ENCODE measurements around the gene SLC22A23. TPM values are rescaled to one million over a fixed set of nuclear protein-coding genes. Genes with fewer than 3 reads are reported as not detected.

Gene SLC22A23
- total and polyA plus RNA-seq, 2 experiments from 2014 or later = 6.1 to 38.3 TPM

DNA sequence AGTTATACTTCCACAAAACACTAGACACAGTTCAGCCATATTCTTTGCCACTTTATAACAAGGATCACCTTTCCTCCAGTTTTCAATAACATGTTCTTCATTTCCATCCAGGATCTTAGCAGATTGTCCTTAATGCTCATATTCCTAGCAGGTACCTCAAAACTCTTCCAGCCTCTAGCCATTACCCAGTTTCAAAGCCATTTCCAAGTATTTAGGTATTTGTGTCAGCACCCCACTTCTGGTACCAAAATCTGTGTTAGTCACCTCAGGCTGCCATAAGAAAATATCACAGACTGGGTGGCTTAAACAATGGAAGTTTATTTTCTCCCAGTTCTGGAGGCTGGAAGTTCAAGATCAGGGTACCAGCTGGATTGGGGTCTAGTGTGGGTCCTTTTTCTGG is 23.2 kb upstream of the SLC22A23 start (continued):
- TF ChIP-seq, protein P1, sequence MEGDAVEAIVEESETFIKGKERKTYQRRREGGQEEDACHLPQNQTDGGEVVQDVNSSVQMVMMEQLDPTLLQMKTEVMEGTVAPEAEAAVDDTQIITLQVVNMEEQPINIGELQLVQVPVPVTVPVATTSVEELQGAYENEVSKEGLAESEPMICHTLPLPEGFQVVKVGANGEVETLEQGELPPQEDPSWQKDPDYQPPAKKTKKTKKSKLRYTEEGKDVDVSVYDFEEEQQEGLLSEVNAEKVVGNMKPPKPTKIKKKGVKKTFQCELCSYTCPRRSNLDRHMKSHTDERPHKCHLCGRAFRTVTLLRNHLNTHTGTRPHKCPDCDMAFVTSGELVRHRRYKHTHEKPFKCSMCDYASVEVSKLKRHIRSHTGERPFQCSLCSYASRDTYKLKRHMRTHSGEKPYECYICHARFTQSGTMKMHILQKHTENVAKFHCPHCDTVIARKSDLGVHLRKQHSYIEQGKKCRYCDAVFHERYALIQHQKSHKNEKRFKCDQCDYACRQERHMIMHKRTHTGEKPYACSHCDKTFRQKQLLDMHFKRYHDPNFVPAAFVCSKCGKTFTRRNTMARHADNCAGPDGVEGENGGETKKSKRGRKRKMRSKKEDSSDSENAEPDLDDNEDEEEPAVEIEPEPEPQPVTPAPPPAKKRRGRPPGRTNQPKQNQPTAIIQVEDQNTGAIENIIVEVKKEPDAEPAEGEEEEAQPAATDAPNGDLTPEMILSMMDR (conservative IDR thresholded peaks at IDR 0.05; ENCODE audit: low read depth in 2 of 2) = no peak
- TF ChIP-seq REST (IDR thresholded peaks at IDR 0.05; ENCODE audit: unreplicated experiment) (no peak), JUNB (IDR thresholded peaks at IDR 0.05; ENCODE audit: unreplicated experiment) (no peak), POLR2AphosphoS5 (IDR thresholded peaks at IDR 0.05; ENCODE audit: low read depth) (no peak), EZH2phosphoT487 (IDR thresholded peaks at IDR 0.05; ENCODE audit: unreplicated experiment) (no peak), ZNF114 (CRISPR knock-in tag; IDR thresholded peaks at IDR 0.05) (no peak)

GRCh38 chr6:3473773-3474172 is 16.9 kb upstream of the SLC22A23 start:
- Mint-ChIP-seq H3K27ac (no peak overlapping the region), H3K4me1 (peaks cover 13% of the 10 kb centered on the region), H3K4me3 (no peak overlapping the region), H3K9me3 (no peaks in the 10 kb centered on the region), H3K36me3 (ENCODE audit: low read depth) (no peaks in the 10 kb centered on the region), H3K27me3 (ENCODE audit: insufficient read depth, low read depth, poor library complexity) (peaks cover 7% of the 10 kb centered on the region)
- DNase-seq (ENCODE audit: low spot score) (no peak), ATAC-seq (no peak)
- Histone ChIP-seq H2AFZ (no peak overlapping the region), H4K20me1 (replicated peaks; ENCODE audit: insufficient read depth) (no peaks in the 10 kb centered on the region), H3K4me3 (no peak overlapping the region), H3K4me1 (ENCODE audit: insufficient read depth) (no peaks in the 10 kb centered on the region), H3K79me2 (replicated peaks; ENCODE audit: insufficient read depth) (no peaks in the 10 kb centered on the region), H3F3A (replicated peaks; ENCODE audit: low read depth) (no peaks in the 10 kb centered on the region), H3K9me2 (ENCODE audit: insufficient read depth) (no peaks in the 10 kb centered on the region), H3K4me2 (no peak overlapping the region), H3K27me3 (ENCODE audit: insufficient read depth) (no peaks in the 10 kb centered on the region), H3K36me3 (ENCODE audit: insufficient read depth) (no peaks in the 10 kb centered on the region), H3K27ac (ENCODE audit: low read depth) (no peak overlapping the region)
- no peak for TF ChIP-seq JUNB (IDR thresholded peaks at IDR 0.05; ENCODE audit: unreplicated experiment)
- TF ChIP-seq, protein P1 (conservative IDR thresholded peaks at IDR 0.05; ENCODE audit: low read depth in 2 of 2) = no peak
- TF ChIP-seq ETS1 (IDR thresholded peaks at IDR 0.05) = no peak
- no peak for TF ChIP-seq STAT1 (IDR thresholded peaks at IDR 0.05; ENCODE audit: unreplicated experiment)
- TF ChIP-seq REST (IDR thresholded peaks at IDR 0.05; ENCODE audit: unreplicated experiment) = no peak
- TF ChIP-seq ZNF114 (CRISPR knock-in tag; IDR thresholded peaks at IDR 0.05) = no peak
- TF ChIP-seq NANOG (IDR thresholded peaks at IDR 0.05; ENCODE audit: borderline replicate concordance) = no peak
